LNCaP clone FGC (cell line): ENCODE measurements around the gene FAM168A.
"Not testable (repeated sequence)": the region's sequence is repeated elsewhere in the genome, so short reads cannot be mapped to it uniquely, and the experiment has no call there.

Experiments used
- DNase-seq: peaks from one replicate; pipeline ENCODE4 v3.0.0-alpha.2; 2011; ENCODE audit warnings: low read depth
- H3K4me3 ChIP-seq: 2 replicates; pipeline ENCODE4 v1.5.1; 2011; ENCODE audit warnings: mild to moderate bottlenecking, low read depth, low read length, control low read depth
- TF ChIP-seq, protein P1 (sequence below): IDR thresholded peaks from 2 replicates; pipeline ENCODE4 v1.5.1; 2012; ENCODE audit warnings: mild to moderate bottlenecking; ENCODE audit not compliant: control insufficient read depth, insufficient read depth; ENCODE audit errors: extremely low read depth

The FAM168A gene

DNA sequence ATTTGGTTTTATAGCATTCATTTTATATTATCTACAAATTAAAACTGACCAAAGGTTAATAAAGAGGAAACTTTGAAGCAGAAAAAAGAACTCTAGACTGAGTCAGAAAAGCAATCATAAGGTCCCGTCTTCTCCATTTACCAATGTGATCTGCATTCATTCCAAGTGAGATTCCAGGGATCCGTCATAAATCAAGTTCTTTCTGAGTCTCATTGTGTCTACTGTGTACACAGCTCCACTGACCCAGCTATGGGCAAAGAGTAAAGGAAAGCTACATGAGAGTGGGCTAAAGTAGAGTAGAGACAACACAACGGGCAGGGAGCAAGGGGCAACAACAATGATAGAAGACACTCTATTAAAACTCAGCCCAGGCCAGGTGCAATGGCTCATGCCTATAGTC, 15.3 kb downstream of the FAM168A start:
- TF ChIP-seq, protein P1, sequence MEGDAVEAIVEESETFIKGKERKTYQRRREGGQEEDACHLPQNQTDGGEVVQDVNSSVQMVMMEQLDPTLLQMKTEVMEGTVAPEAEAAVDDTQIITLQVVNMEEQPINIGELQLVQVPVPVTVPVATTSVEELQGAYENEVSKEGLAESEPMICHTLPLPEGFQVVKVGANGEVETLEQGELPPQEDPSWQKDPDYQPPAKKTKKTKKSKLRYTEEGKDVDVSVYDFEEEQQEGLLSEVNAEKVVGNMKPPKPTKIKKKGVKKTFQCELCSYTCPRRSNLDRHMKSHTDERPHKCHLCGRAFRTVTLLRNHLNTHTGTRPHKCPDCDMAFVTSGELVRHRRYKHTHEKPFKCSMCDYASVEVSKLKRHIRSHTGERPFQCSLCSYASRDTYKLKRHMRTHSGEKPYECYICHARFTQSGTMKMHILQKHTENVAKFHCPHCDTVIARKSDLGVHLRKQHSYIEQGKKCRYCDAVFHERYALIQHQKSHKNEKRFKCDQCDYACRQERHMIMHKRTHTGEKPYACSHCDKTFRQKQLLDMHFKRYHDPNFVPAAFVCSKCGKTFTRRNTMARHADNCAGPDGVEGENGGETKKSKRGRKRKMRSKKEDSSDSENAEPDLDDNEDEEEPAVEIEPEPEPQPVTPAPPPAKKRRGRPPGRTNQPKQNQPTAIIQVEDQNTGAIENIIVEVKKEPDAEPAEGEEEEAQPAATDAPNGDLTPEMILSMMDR: no peak
- no peak for DNase-seq
- H3K4me3 ChIP-seq: no peak overlapping the region

DNA sequence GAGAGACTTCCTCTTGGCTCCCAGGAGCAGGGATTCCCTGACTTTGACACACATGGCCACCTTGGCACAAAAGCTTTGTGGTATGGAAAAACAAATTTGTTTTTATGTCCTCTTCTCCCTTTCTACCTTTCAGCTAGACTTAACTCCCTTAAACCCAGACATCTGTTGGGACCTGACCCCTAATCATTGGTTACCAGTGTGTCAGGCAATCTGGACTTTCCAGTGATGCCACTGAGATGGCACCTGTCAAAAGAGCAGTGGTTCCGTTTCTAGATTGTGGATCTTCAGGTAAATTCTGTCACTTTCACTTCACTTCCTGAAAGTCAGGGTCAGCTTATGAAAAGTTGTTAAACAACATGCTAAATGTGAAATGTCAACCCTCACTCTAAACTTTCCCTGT, 17.2 kb downstream of the FAM168A start:
- H3K4me3 ChIP-seq, DNase-seq: not testable (repeated sequence)

DNA sequence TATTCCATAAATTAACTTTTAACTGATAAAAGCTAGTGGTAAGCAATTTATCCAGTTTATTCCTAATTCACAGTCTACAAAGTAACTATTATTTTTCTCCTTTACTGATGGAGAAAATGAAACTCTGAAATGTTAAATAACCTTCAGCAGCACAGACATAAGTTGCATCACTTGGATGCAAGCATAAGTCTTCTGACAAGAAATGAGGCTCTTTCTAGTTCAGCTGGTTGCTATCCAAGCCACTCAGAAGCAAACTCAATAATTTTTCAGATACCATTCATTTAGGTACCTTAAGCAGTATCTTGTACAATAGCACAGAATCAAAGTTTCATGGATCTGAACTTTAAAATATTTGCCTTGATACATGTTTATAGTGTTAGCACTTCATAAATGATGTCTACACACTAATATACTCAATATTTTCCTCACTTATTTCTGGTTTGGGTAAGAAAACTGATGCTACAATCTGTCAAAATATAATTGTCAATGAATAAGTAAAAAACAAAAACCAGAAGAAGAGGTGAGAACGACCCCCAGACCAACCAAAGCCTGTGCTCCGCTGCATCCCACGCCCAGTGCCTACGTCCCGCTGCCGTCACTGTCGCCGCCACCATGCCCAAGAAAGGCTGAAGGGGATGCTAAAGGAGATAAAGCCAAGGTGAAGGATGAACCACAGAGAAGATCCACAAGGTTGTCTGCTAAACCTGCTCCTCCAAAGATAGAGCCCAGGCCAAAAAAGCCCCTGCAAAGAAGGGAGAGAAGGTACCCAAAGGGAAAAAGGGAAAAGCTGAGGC, 18.1 kb downstream of the FAM168A start:
- DNase-seq: no peak
- H3K4me3 ChIP-seq: no peak overlapping the region
- TF ChIP-seq, protein P1: no peak

DNA sequence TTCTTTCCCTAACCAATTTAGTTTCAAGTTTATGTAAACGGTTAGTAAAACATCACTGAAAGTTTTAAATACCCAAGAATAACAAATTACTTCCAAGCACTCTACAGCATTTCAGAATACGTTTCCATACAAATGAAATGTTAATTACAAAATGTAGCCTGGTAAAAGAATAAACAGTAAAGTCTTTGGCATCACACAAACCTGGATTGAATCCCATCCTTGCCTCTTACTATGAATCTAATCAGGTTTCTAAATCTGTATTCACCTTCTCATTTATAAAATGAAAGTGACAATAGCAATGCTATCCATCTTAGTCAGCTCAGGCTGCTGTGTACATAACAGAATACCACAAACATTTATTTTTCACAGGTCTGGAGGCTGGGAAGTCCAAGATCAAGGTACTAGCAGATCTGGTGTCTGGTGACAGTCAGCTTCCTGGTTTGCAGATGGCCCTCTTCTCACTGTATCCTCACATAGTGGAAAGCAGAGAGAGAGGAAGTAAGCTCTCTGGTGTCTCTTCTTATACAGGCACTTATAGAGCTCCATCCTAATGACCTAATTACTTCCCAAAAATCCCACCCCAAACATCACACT, 19.2 kb downstream of the FAM168A start:
- H3K4me3 ChIP-seq: no peak overlapping the region
- TF ChIP-seq, protein P1: no peak
- no peak for DNase-seq

DNA sequence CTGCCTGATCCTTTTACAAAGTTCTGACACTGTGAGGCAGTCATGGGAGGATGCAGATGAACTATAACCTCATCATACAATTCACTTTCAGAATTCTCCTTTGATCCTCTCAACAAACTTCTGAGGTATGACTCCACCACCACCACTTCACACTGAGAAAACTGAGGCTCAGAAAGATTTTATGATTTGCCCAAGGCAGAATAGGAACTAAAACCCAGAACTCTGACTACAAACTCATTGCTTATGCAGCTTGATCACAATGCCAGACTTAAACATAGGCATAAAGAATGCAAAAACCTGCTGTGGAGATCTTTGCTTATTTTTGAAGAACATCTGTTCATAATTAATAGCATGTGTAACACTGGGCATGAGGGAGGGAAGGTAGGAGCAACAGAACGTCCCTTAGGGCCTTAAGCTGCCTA, 20.4 kb downstream of the FAM168A start:
- DNase-seq: no peak
- H3K4me3 ChIP-seq: no peak overlapping the region
- TF ChIP-seq, protein P1: no peak

DNA sequence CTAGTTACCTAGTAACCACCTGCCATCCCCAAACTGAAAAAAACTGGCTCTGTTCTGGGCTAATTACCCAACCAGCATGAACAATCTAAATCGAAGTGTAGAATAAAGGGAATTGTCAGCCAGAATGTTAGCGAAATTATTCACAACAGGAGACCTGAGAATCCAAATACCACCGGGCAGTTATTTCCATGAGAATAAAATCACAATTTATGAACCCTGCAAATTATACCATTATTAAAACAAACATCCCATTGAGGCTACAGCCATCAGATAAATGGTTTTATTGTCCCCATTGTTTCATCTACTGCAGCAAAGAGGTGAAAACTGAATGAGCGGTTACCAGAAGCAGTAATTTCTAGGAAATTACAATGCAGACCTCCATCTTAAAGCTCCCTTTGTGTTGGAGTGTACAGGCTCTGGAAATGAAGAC, 21.7 kb downstream of the FAM168A start:
- no peak for DNase-seq

DNA sequence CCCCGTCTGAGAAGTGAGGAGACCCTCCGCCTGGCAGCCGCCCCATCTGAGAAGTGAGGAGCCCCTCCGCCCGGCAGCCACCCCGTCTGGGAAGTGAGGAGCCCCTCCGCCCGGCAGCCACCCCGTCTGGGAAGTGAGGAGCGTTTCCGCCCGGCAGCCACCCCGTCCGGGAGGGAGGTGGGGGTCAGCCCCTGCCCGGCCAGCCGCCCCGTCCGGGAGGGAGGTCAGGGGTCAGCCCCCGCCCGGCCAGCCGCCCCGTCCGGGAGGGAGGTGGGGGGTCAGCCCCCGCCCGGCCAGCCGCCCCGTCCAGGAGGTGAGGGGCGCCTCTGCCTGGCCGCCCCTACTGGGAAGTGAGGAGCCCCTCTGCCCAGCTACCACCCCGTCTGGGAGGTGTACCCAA, 25.9 kb downstream of the FAM168A start:
- DNase-seq, H3K4me3 ChIP-seq: not testable (repeated sequence)

More for the DNA sequence above, 21.7 kb downstream of the FAM168A start:
- no peak overlapping the region for H3K4me3 ChIP-seq
- TF ChIP-seq, protein P1: no peak
